Activated CD4-positive, alpha-beta T cell treated with anti-CD3 and anti-CD28 coated beads, Interleukin-2, amount 10 ng/mL, durations not matched to agents 24 days and 14 days (primary cell): ENCODE data around the gene PCTP. TPM values are rescaled to one million over a fixed set of nuclear protein-coding genes. Genes with fewer than 3 reads are reported as not detected.

Experiments used
- DNase-seq: peaks from one replicate; pipeline ENCODE4 v3.0.0; 2022
- H3K27ac Mint-ChIP-seq: one replicate; pipeline ENCODE4 v1.8.0; 2022; ENCODE audit warnings: mild to moderate bottlenecking, mixed read lengths
- H3K27me3 Mint-ChIP-seq: one replicate; pipeline ENCODE4 v1.8.0; 2022; ENCODE audit warnings: mixed read lengths
- H3K36me3 Mint-ChIP-seq: one replicate; pipeline ENCODE4 v1.8.0; 2022; ENCODE audit warnings: low read depth, mild to moderate bottlenecking, mixed read lengths
- H3K4me1 Mint-ChIP-seq: one replicate; pipeline ENCODE4 v1.8.0; 2021; ENCODE audit warnings: mixed read lengths
- H3K4me3 Mint-ChIP-seq: one replicate; pipeline ENCODE4 v1.8.0; 2022; ENCODE audit warnings: mild to moderate bottlenecking, moderate library complexity, mixed read lengths
- H3K9me3 Mint-ChIP-seq: one replicate; pipeline ENCODE4 v1.8.0; 2021; ENCODE audit warnings: mixed read lengths
- intact Hi-C: fragments of 100-400 bp; cut with micrococcal nuclease; formaldehyde crosslinking; loops from one replicate; pipeline ENCODE4 v1.15.1; 2023
- total RNA-seq: library from RNA; stranded (reverse); gene quantifications from 2 replicates; pipeline ENCODE4 v1.2.3, GENCODE V29; 2022

The PCTP gene
- 5.4 and 6.4 TPM in 2 replicates for total RNA-seq

- Mint-ChIP-seq H3K4me1 (peaks cover 10% of the 10 kb centered on the region), H3K9me3 (no peaks in the 10 kb centered on the region), H3K36me3 (no peaks in the 10 kb centered on the region), H3K27me3 (peaks cover 24% of the 10 kb centered on the region), H3K4me3 (peak within 1 kb of the TSS; percentile 80), H3K27ac (peak within 1 kb of the TSS; percentile 20)
- peak; percentile 97 for DNase-seq
- intact Hi-C loops = loop anchor here (1.0 to 2.0 kb wide), 2 partner anchors 17 to 330 kb away; partner anchors contain the start of gene MMD
Measured at GRCh38 chr17:55750750-55751657, at the start of gene PCTP. TSS of gene PCTP (plus strand) at chr17:55751051. CDS start at chr17:55751104, 53 bp downstream.

- intact Hi-C loops = no loop called here
- no peak overlapping the region for H3K4me3 Mint-ChIP-seq
Measured at GRCh38 chr17:55702150-55702549, 48.7 kb upstream of the PCTP start.

GRCh38 chr17:55704401-55704800 is 46.5 kb upstream of the PCTP start:
- no peaks in the 10 kb centered on the region for H3K9me3 Mint-ChIP-seq
- H3K36me3 Mint-ChIP-seq = no peaks in the 10 kb centered on the region
- no peak for DNase-seq
- intact Hi-C loops = no loop called here
- H3K4me3 Mint-ChIP-seq = no peak overlapping the region
- H3K27ac Mint-ChIP-seq = no peak overlapping the region
- peaks cover 13% of the 10 kb centered on the region for H3K27me3 Mint-ChIP-seq
- H3K4me1 Mint-ChIP-seq = no peaks in the 10 kb centered on the region

More at GRCh38 chr17:55702150-55702549, 48.7 kb upstream of the PCTP start:
- Mint-ChIP-seq H3K27ac (no peak overlapping the region), H3K9me3 (no peaks in the 10 kb centered on the region), H3K27me3 (peaks cover 13% of the 10 kb centered on the region), H3K4me1 (no peaks in the 10 kb centered on the region), H3K36me3 (no peaks in the 10 kb centered on the region)
- DNase-seq = no peak

GRCh38 chr17:55705847-55706246 is 45.0 kb upstream of the PCTP start:
- Mint-ChIP-seq H3K4me3 (no peak overlapping the region), H3K36me3 (no peaks in the 10 kb centered on the region), H3K27me3 (peaks cover 14% of the 10 kb centered on the region)

GRCh38 chr17:55706808-55707773 is 43.8 kb upstream of the PCTP start:
- intact Hi-C loops = no loop called here
- Mint-ChIP-seq H3K4me1 (no peaks in the 10 kb centered on the region), H3K9me3 (no peaks in the 10 kb centered on the region), H3K27me3 (peaks cover 12% of the 10 kb centered on the region), H3K4me3 (no peak overlapping the region), H3K36me3 (no peaks in the 10 kb centered on the region), H3K27ac (no peak overlapping the region)
- DNase-seq = no peak

More at GRCh38 chr17:55705847-55706246, 45.0 kb upstream of the PCTP start:
- H3K9me3 Mint-ChIP-seq = no peaks in the 10 kb centered on the region
- intact Hi-C loops = no loop called here
- H3K4me1 Mint-ChIP-seq = no peaks in the 10 kb centered on the region
- no peak for DNase-seq
- H3K27ac Mint-ChIP-seq = no peak overlapping the region

- Mint-ChIP-seq H3K9me3 (no peaks in the 10 kb centered on the region), H3K27ac (no peak overlapping the region), H3K27me3 (peaks cover 9% of the 10 kb centered on the region), H3K36me3 (no peaks in the 10 kb centered on the region), H3K4me1 (no peaks in the 10 kb centered on the region), H3K4me3 (no peak overlapping the region)
- intact Hi-C loops = no loop called here
- DNase-seq = no peak
Measured at GRCh38 chr17:55708175-55708974, 42.5 kb upstream of the PCTP start.

GRCh38 chr17:55709440-55709839 is 41.4 kb upstream of the PCTP start:
- Mint-ChIP-seq H3K27ac (no peak overlapping the region), H3K9me3 (no peaks in the 10 kb centered on the region), H3K4me1 (no peaks in the 10 kb centered on the region), H3K36me3 (no peaks in the 10 kb centered on the region), H3K27me3 (peaks cover 7% of the 10 kb centered on the region), H3K4me3 (no peak overlapping the region)
- no peak for DNase-seq
- intact Hi-C loops = no loop called here

GRCh38 chr17:55709984-55710383 is 40.9 kb upstream of the PCTP start:
- H3K27ac Mint-ChIP-seq = no peak overlapping the region

GRCh38 chr17:55710410-55710809 is 40.4 kb upstream of the PCTP start:
- no peak overlapping the region for H3K27ac Mint-ChIP-seq
- H3K4me1 Mint-ChIP-seq = no peaks in the 10 kb centered on the region
- intact Hi-C loops = no loop called here
- DNase-seq = no peak
- peaks cover 5% of the 10 kb centered on the region for H3K27me3 Mint-ChIP-seq
- H3K4me3 Mint-ChIP-seq = no peak overlapping the region
- no peaks in the 10 kb centered on the region for H3K9me3 Mint-ChIP-seq
- no peaks in the 10 kb centered on the region for H3K36me3 Mint-ChIP-seq

More at GRCh38 chr17:55709984-55710383, 40.9 kb upstream of the PCTP start:
- no peak overlapping the region for H3K4me3 Mint-ChIP-seq
- H3K27me3 Mint-ChIP-seq = peaks cover 5% of the 10 kb centered on the region
- H3K4me1 Mint-ChIP-seq = no peaks in the 10 kb centered on the region
- no peaks in the 10 kb centered on the region for H3K9me3 Mint-ChIP-seq
- intact Hi-C loops = no loop called here
- H3K36me3 Mint-ChIP-seq = no peaks in the 10 kb centered on the region
- DNase-seq = no peak

- no peak overlapping the region for H3K27ac Mint-ChIP-seq
- intact Hi-C loops = no loop called here
- H3K27me3 Mint-ChIP-seq = peaks cover 5% of the 10 kb centered on the region
Measured at GRCh38 chr17:55710829-55711496, 39.9 kb upstream of the PCTP start.

GRCh38 chr17:55717432-55717831 is 33.4 kb upstream of the PCTP start:
- intact Hi-C loops = no loop called here
- no peak for DNase-seq
- H3K27me3 Mint-ChIP-seq = peaks cover 17% of the 10 kb centered on the region
- no peaks in the 10 kb centered on the region for H3K4me1 Mint-ChIP-seq
- H3K36me3 Mint-ChIP-seq = no peaks in the 10 kb centered on the region
- H3K27ac Mint-ChIP-seq = no peak overlapping the region
- H3K9me3 Mint-ChIP-seq = no peaks in the 10 kb centered on the region
- no peak overlapping the region for H3K4me3 Mint-ChIP-seq

More at GRCh38 chr17:55710829-55711496, 39.9 kb upstream of the PCTP start:
- Mint-ChIP-seq H3K9me3 (no peaks in the 10 kb centered on the region), H3K36me3 (no peaks in the 10 kb centered on the region), H3K4me1 (no peaks in the 10 kb centered on the region), H3K4me3 (no peak overlapping the region)
- DNase-seq = no peak

GRCh38 chr17:55717898-55718735 is 32.7 kb upstream of the PCTP start:
- no peaks in the 10 kb centered on the region for H3K36me3 Mint-ChIP-seq
- H3K4me3 Mint-ChIP-seq = no peak overlapping the region
- no peaks in the 10 kb centered on the region for H3K9me3 Mint-ChIP-seq
- H3K27me3 Mint-ChIP-seq = peaks cover 23% of the 10 kb centered on the region
- no peaks in the 10 kb centered on the region for H3K4me1 Mint-ChIP-seq
- intact Hi-C loops = loop anchor here (1.0 kb wide), 1 partner anchor 192 kb away; no protein-coding TSS in a partner anchor
- peak; percentile 87 for DNase-seq
- no peak overlapping the region for H3K27ac Mint-ChIP-seq
